ENCODE results near the gene KCNJ1. TPM values are rescaled to one million over a fixed set of nuclear protein-coding genes. Genes with fewer than 3 reads are reported as not detected.

KCNJ1 gene
- polyA plus RNA-seq (ENCODE audit: insufficient read length) = 0.30 TPM

DNA sequence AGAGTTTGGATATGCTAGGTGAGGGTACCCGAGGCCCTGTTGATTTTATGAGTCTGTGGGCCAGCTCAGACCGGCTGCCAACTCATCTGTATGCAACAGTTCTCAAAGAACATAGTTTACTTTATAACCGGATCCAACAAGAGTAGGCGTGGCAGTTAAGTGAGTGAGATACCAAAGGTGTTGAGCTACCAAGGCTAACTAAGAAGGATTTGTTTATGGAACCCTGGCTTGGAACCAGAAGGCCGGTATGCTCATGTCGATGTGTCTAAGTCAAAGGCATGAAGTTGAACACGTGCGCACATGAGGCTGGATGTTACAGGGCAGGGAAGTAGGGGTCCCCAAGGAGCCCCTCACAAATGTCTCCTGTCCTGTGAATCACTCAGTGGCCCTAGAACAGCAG lies at the start of gene KCNJ1:
TSS of gene KCNJ1 (minus strand) at position 20 of the 400 bp plus-strand sequence. CDS start 27,053 bp downstream, outside the sequence.
- DNase-seq (ENCODE audit: low read depth) = no peak

GRCh38 chr11:128916681-128917080 lies 49.6 kb upstream of the KCNJ1 start:
- no peak for DNase-seq (ENCODE audit: low read depth)

GRCh38 chr11:128916037-128916572 lies 49.0 kb upstream of the KCNJ1 start:
- no peak for DNase-seq (ENCODE audit: low read depth)

DNA sequence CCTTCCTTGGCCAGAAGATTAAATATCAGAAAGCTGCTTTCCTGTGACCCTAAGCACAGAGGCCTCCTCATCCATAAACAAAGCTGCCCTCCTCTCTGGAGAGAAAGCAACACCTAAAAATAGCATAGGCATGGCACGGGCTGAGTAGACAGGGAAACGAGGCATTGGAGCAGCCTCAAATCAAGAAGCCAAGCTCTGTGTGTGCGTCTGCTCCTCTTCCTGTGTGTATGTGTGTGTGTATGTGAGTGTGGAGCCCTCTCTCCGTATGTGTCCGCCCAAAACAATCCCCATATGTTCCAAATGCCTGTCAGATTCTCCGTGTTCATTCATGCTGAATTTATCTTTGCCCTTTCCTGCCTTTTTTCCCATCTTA lies 48.0 kb upstream of the KCNJ1 start:
- DNase-seq (ENCODE audit: low read depth) = no peak

GRCh38 chr11:128914216-128915148 lies 47.4 kb upstream of the KCNJ1 start:
- no peak for DNase-seq (ENCODE audit: low read depth)

GRCh38 chr11:128913806-128914205 lies 46.7 kb upstream of the KCNJ1 start:
- no peak for DNase-seq (ENCODE audit: low read depth)

DNA sequence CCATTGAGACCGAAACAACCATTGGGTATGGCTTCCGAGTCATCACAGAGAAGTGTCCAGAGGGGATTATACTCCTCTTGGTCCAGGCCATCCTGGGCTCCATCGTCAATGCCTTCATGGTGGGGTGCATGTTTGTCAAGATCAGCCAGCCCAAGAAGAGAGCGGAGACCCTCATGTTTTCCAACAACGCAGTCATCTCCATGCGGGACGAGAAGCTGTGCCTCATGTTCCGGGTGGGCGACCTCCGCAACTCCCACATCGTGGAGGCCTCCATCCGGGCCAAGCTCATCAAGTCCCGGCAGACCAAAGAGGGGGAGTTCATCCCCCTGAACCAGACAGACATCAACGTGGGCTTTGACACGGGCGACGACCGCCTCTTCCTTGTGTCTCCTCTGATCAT lies 44.6 kb upstream of the KCNJ1 start:
- no peak for DNase-seq (ENCODE audit: low read depth)

DNA sequence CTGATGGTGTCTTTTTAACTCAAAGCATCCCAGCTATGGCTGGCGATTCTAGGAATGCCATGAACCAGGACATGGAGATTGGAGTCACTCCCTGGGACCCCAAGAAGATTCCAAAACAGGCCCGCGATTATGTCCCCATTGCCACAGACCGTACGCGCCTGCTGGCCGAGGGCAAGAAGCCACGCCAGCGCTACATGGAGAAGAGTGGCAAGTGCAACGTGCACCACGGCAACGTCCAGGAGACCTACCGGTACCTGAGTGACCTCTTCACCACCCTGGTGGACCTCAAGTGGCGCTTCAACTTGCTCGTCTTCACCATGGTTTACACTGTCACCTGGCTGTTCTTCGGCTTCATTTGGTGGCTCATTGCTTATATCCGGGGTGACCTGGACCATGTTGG lies 44.1 kb upstream of the KCNJ1 start:
- no peak for DNase-seq (ENCODE audit: low read depth)

DNA sequence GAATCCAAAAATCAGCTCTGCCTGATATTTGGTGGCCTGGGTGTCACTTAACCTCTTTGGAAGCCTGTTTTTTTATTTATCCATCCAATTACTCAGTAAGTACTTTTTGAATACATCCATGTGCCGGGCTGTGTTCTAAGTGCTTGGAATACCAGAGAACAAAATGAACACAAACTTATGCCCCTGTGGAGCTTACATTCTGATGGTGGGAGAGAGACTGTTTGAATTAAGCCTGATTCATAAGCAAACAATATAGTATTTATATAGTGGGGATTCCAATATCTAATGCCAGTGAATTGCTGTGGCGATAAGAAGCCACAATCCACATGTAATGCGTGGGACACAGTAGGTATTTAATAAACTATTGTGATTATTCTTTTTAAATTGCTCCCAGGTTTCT lies 43.5 kb upstream of the KCNJ1 start:
- no peak for DNase-seq (ENCODE audit: low read depth)

DNA sequence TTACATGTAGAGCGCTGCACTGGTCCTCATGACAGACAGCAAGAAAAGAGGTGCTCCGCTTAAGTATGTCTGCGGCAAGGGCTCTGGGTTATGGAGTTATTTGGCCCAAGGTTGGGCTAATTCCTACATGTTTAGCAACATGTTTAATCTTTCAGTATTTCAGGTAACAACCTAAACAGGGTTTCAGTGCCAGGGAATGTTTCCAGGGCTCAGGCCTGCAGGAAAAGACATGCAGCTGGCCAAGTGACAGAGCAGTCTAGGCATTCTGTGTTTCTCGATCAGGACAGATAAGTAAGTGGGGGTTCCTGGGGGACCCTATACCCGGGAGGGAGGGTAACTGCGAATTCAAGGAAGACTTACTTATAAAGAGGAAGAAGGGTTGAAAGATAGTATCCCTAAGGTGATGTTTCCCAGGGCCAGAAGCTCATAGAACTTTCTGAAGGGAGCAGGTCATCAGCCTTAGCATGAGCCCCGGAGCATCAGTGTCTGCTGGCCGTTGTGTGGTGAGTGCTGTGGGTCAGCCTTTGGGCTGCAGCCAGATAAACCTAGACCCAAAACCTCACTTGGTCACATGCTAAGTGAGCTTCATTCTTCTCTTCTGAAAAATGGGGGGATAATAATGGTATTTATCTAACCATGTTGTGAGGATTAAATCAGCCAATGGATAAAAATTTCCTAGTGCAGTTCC lies 42.5 kb upstream of the KCNJ1 start:
- DNase-seq (ENCODE audit: low read depth) = no peak

- DNase-seq (ENCODE audit: low read depth) = no peak
Observed at GRCh38 chr11:128908391-128909246, 41.5 kb upstream of the KCNJ1 start.

- DNase-seq (ENCODE audit: low read depth) = no peak
Observed at GRCh38 chr11:128907585-128907984, 40.5 kb upstream of the KCNJ1 start.

DNA sequence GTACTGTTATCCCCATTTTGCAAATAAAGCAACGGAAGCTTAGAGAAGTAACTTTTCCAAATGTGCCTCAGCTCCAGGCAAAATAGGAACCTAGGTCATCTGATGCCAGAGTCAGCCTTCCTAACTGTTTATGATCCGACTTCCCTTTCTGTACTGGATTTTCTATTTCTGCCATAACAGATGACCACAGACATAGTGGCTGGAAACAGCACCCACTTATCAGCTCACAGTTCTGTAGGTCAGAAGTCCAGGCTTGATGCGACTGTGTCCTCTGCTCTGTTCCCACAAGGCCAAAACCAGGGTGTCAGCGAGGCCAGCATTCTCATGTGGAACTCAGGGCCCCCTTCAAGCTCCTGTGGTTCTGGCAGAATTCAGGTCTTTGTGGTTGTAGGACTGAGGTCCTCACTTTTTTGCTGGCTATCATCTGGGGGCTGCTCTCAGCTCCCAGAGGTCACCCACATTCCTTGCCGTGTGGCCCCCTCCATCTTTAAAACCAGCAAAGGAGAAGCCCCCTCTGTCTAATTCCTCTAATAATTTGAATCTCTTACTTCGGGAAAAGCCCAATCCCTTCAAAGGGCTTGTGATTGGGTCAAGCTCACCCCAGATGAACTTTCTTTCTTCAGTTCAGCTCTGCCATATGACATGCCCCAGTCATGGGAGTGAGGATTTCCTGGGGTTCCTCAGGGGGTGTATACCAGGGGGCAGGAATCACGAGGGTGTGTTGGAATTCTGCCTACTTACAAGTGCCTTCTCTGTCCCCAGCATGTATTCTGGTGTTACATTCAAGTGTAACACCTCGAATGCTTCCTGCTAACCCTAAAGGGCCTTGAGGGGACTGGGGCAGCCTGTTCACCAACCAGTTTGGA lies 39.3 kb upstream of the KCNJ1 start:
- no peak for DNase-seq (ENCODE audit: low read depth)

DNA sequence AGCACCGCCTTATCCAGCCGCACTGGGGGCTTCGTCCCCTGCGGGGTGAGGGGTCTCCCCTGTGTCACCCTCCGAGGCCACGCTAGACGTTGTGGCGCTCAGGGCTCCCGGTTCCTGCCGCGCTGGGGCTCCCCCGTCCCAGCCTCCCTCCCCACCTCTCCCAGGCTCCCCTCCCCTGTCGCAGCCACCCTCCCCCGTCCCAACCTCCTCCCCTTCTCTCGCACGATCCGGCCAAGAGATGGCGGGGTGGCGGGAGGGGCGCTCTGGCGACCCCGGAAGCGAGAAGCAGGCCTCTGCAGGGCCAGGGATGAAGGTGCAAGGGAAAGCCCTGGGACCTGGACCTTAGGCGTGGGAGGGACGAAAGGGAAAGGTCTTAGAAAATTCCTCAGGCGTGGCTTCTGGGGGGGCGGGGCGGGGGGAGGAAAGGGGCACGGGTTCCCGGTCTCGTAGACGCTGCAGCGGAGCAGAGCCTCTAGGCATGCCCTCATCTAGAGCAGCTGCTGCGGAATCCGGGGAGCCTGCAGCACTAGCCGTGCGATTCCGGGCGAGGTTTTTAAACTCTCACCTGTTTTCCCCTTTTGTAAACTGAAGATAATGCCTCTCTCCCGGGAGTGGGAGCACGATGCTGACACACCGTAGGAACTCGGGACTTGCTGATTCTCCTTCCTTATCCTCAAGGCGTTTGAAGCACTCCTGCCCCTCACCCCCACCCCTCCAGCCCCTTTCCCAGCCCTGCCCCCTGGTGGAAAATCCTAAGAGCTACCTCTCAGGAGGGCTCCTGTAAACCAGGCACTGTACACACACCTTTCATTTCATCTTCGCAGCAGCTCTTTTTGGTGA lies 38.5 kb upstream of the KCNJ1 start:
- no peak for DNase-seq (ENCODE audit: low read depth)

DNA sequence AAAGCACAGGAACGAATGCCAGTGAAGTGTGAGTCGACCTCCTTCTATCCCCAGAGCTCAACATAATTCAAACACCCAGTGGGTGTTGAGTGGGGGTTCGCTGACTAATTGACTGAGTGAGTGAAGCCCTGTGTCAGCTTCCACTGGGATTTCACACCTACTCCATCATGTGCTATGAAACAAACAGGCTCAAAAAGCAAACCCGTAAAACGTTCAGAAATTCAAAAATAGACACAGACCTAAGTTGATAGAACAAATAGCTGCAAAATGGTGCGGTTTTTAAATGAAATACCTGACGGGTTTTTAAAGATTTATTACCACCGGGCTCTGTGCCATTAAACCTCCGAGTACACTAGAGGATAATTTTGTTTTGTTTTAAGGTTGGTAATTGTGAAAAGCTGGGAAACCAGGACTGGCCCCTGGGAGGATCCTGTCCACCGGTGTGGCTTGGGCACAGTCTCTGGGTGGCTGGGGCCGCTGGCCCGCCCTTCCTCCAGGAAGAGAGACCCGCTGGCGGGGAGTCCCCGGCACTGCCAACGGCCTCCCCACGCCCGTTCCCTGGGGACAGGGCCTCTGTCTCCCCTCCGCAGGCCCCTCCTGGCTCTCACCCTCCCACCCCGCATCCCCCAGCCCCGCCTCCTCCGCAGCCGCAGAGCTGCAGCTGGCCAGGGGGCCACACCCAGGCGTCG lies 37.7 kb upstream of the KCNJ1 start:
- no peak for DNase-seq (ENCODE audit: low read depth)

DNA sequence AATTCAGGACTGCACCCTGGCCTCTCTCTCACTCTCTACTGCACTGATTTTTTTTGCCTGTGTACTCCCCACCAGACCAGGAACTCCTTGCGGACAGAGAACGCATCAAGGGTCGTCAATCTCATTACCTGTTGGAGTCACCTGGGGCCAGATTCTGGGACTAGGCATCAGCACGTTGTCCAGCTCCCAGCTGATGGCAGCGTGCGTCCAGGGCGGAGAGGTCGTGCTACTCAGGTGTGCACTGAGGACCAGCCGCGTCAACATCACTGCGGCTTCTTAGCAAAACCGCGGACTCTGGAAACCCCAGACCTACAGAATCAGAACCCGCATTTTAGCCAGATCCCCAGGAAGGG lies 37.2 kb upstream of the KCNJ1 start:
- DNase-seq (ENCODE audit: low read depth) = no peak

- DNase-seq (ENCODE audit: low read depth) = no peak
Observed at GRCh38 chr11:128903248-128904061, 36.4 kb upstream of the KCNJ1 start.

- no peak for DNase-seq (ENCODE audit: low read depth)
Observed at GRCh38 chr11:128902515-128903066, 35.5 kb upstream of the KCNJ1 start.

All from forelimb muscle (tissue), 1 donor.